ENCODE measurements around the gene TPD52L1.

- TF ChIP-seq POLR2A (IDR thresholded peaks at IDR 0.05; ENCODE audit: low read depth, low read length) (no peak), CTCF (conservative IDR thresholded peaks at IDR 0.05; ENCODE audit: low read depth, low read length) (no peak), NFE2L2 (IDR thresholded peaks at IDR 0.05; ENCODE audit: low read depth, low read length) (no peak), SMC3 (IDR thresholded peaks at IDR 0.05; ENCODE audit: low read depth, low read length) (no peak), CEBPB (IDR thresholded peaks at IDR 0.05; ENCODE audit: low read depth, low read length) (no peak), USF2 (IDR thresholded peaks at IDR 0.05; ENCODE audit: low read depth, low read length) (no peak), MXI1 (IDR thresholded peaks at IDR 0.05; ENCODE audit: borderline replicate concordance, low read depth, low read length) (no peak), FOS (IDR thresholded peaks at IDR 0.05; ENCODE audit: low read depth, low read length) (no peak), MAZ (IDR thresholded peaks at IDR 0.05; ENCODE audit: borderline replicate concordance, low read depth, low read length) (no peak)
These were observed 31.7 kb upstream of the TPD52L1 start for GRCh38 chr6:125121894-125122293.

Measured in IMR-90 (cell line).